ENCODE data around the gene CBX8.

The CBX8 gene

DNA sequence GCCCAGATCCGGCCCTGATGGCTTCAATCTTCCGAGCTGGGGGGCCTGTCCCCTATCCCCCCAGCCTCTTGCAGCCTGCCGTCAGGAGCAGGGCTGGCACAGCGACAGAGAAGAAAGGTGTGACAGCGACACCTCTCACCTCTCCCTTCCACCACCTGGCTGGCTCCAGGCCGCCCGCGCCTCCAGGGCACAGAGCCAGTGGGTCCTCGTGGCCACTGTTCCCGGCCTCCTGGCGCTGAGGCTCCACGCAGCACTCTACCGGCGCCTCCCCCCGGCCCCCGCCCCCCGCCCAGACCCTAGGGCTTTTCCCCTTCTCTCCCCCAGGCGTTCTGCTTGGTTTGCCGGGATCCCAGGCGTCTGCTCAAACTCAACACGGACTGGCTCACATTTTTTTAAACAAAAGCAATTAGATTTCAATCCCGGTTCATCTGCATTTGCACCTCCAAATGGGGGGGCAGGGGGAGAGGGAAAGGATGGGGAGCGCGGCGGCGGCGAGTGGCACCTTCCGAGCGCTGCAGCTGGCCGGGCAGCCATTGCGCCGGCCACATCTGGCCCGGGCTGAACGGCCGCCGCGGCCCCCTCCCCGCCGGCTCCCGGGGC lies 12.8 kb upstream of the CBX8 start:
- H3K4me3 ChIP-seq (ENCODE audit: low read depth, low read length), result peak overlapping the region; percentile 45; the same call in 1 of the 2 replicates
- no peaks in the 10 kb centered on the region for H3K9me3 ChIP-seq (ENCODE audit: control insufficient read depth, insufficient read depth, low read length)
- H3K4me1 ChIP-seq (ENCODE audit: control insufficient read depth, insufficient read depth, low read length), result peaks cover 34% of the 10 kb centered on the region
- no peak overlapping the region for H3K27ac ChIP-seq (ENCODE audit: low read depth, low read length)
- H3K27me3 ChIP-seq (ENCODE audit: control insufficient read depth, insufficient read depth, low read length), result peaks cover 97% of the 10 kb centered on the region
- H3K36me3 ChIP-seq (ENCODE audit: control insufficient read depth, insufficient read depth, low read length), result no peaks in the 10 kb centered on the region
- H3K9ac ChIP-seq (ENCODE audit: low read depth, low read length), result no peak overlapping the region

DNA sequence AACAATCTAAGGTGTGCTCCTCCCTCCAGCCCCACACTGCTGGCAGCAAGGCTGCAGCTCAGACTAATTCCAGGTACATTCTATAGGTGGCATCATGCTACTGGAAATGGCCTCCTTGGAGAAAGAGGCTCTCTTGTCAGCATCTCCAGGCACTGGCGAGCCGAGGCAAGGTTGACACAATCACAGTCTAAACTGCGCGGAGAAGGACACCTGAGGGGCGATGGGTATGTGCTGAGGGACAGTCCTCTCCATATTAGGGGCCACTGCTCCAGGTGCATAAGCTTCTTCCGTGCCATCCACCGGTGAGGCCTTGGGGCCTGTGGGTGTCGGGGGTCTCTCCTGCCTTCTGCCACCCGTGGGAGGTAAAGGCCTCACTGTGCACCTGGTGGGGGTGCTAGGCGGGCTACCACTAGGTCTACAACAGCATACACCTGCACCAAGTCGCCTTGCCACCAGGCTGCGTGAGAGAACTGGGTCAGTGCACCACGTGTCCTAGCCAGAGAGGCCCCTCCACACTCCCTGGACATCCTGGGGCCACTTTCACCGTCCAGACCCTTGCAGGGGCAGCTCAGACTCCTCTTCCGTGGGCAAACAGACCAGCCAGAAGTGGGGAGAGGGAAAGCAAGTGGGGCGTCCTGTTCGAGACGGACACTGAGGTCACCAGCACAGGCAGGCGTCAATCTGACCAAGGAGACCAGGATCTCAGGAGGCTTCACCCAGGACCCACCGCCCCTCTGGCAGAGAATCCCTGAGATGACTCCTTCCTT lies 12.1 kb upstream of the CBX8 start:
- Histone ChIP-seq H3K4me1 (ENCODE audit: control insufficient read depth, insufficient read depth, low read length) (peaks cover 31% of the 10 kb centered on the region), H3K9me3 (ENCODE audit: control insufficient read depth, insufficient read depth, low read length) (no peaks in the 10 kb centered on the region), H3K36me3 (ENCODE audit: control insufficient read depth, insufficient read depth, low read length) (no peaks in the 10 kb centered on the region), H3K27me3 (ENCODE audit: control insufficient read depth, insufficient read depth, low read length) (peaks cover 97% of the 10 kb centered on the region), H3K27ac (ENCODE audit: low read depth, low read length) (no peak overlapping the region), H3K4me3 (ENCODE audit: low read depth, low read length) (no peak overlapping the region), H3K9ac (ENCODE audit: low read depth, low read length) (no peak overlapping the region)

DNA sequence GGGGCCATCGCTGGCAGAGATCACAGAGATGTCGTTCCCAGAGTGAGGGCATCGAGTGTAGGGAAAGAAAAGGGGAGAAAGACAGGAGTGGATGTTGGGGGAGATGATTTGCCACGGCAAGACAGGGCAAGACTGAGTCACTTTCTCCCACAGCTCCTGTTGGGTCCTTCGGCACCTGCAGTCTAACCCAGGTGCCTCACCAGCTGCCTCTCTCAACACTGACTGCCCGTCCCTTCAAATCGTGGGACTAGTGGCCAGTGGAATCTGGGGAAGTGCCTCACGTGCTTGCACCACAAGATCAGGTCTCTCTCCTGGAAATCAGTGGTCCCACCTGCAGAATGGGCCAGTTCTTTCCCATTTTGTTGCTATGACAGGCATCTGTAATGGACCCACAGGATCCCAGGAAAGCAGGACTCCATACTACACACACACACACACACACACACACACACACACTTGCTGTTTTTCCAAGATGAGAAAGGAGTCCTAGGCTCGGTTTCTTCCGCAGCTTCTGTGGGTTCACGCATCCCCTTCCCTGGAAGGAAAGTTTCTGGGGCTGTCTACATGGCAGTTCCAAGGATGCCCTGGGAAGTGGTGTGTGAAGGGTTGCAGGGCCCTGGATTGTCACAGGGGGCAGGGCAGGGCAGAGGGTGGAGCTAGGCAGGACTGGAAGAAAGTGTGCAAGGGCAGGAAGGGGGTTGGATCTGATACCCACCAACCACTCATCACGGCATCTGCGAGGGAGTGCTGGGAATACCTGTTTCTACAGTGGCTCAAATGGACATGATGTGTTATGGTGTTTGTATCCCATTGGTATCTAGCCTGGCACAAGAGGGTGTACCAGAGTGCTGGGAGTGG lies 10.2 kb upstream of the CBX8 start:
- Histone ChIP-seq H3K9ac (ENCODE audit: low read depth, low read length) (no peak overlapping the region), H3K36me3 (ENCODE audit: control insufficient read depth, insufficient read depth, low read length) (no peaks in the 10 kb centered on the region), H3K9me3 (ENCODE audit: control insufficient read depth, insufficient read depth, low read length) (no peaks in the 10 kb centered on the region; the same call in 1 of the 2 replicates), H3K4me3 (ENCODE audit: low read depth, low read length) (no peak overlapping the region), H3K27ac (ENCODE audit: low read depth, low read length) (no peak overlapping the region), H3K4me1 (ENCODE audit: control insufficient read depth, insufficient read depth, low read length) (peaks cover 31% of the 10 kb centered on the region), H3K27me3 (ENCODE audit: control insufficient read depth, insufficient read depth, low read length) (peaks cover 97% of the 10 kb centered on the region)

DNA sequence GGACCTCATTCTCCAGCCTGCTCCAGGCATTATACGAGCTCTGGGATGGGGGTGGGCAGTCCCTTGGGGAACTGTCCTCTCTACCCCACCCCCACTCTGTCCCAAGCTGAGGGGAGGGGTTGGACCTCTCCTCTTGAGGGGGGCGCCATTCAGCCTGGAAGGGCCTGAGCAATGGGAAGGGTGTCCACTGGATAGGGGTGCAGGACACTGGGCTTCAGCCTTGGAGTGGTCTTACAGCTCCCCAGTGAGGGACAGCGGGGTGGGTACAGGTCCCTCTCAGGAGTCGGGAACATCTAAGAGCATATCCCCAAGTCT lies 9.5 kb upstream of the CBX8 start:
- Histone ChIP-seq H3K27me3 (ENCODE audit: control insufficient read depth, insufficient read depth, low read length) (peaks cover 97% of the 10 kb centered on the region), H3K9me3 (ENCODE audit: control insufficient read depth, insufficient read depth, low read length) (no peaks in the 10 kb centered on the region; the same call in 1 of the 2 replicates), H3K27ac (ENCODE audit: low read depth, low read length) (no peak overlapping the region), H3K4me3 (ENCODE audit: low read depth, low read length) (no peak overlapping the region), H3K9ac (ENCODE audit: low read depth, low read length) (no peak overlapping the region), H3K36me3 (ENCODE audit: control insufficient read depth, insufficient read depth, low read length) (no peaks in the 10 kb centered on the region), H3K4me1 (ENCODE audit: control insufficient read depth, insufficient read depth, low read length) (peaks cover 31% of the 10 kb centered on the region)

DNA sequence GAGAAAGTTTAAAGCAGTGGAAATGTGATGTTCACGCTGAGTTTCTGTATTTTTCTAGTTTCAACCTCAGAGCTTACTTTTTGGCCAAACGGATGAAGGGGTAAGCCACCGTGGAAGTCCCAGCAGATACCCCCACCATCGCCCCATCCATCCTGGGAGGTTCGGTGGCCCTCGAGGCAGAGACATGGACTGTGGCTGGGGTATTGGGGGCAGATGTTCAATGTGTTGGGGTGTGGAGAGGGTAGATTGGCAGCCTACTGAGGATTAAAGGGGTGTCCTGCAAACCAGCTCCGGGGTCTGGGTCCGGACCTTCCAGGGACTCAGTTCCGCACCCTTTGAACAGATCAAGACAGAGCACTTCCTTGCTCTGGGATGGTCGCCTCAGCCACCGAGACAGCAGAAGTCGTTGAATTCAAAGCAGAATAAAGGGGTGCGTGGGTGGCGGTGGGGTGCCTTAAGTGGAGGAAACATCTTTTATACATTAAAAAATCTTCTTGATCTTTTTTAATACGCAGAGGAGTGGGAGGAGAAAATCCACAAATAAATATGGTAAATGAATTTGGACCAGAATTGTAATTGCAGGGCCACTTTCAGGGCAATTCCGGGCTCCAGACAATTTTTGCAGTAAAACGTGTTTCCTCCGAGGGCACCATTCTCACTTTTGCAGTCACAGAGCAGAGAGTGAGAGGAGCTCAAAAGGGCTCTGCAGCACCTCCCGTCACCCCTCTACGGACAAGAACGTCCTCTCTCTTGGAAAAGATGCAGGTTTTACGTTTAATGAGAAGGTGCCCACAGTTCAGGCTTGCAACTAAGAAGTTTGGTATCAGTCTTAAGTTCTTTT lies 8.2 kb upstream of the CBX8 start:
- Histone ChIP-seq H3K4me3 (ENCODE audit: low read depth, low read length) (no peak overlapping the region), H3K36me3 (ENCODE audit: control insufficient read depth, insufficient read depth, low read length) (no peaks in the 10 kb centered on the region), H3K27ac (ENCODE audit: low read depth, low read length) (no peak overlapping the region), H3K27me3 (ENCODE audit: control insufficient read depth, insufficient read depth, low read length) (peaks cover 99% of the 10 kb centered on the region), H3K9me3 (ENCODE audit: control insufficient read depth, insufficient read depth, low read length) (no peaks in the 10 kb centered on the region; the same call in 1 of the 2 replicates), H3K9ac (ENCODE audit: low read depth, low read length) (no peak overlapping the region), H3K4me1 (ENCODE audit: control insufficient read depth, insufficient read depth, low read length) (peaks cover 30% of the 10 kb centered on the region)

DNA sequence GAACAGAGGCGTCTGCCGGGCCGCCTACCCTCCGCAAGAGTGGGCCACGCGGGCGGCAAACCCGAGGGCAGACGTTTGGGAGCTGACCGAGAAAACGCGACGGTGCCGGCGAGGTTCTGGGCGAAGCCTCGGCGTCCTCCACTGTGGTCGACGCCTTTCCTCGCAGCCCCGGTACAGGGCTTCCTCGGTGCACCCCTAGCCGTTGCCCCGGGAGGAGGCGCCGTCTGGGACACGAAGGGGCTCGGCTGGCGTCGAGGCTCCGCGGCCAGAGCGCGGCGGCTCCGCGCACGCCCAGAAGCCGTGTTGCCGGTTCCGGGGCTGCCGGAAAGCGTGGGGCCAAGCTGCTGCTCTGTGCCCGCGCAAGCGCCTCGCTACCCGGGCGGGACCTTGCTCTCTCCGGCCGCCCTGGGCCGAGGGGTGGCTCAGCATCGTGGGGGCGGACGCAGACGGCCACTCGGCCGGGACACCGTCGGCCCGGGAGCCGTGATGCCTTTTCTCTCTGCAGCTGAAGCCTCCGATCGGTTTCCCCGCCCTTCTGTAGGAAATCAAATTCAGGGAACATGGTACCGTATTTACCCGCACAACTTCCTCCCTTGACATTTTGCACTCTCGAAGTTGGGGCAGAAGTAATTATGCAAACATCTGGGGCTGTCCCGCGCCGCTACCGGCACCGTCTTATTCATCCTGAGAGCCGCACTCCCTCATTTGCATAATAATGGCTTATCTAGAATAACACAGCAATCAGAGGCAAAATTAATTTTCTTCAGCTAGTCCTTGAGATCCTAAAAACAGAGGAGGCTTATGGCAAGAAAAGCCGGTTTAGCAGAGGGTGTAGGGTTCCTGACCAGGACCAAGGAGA lies 7.3 kb upstream of the CBX8 start:
- Histone ChIP-seq H3K4me3 (ENCODE audit: low read depth, low read length) (no peak overlapping the region), H3K9ac (ENCODE audit: low read depth, low read length) (no peak overlapping the region), H3K27ac (ENCODE audit: low read depth, low read length) (no peak overlapping the region), H3K27me3 (ENCODE audit: control insufficient read depth, insufficient read depth, low read length) (peaks cover 100% of the 10 kb centered on the region), H3K36me3 (ENCODE audit: control insufficient read depth, insufficient read depth, low read length) (no peaks in the 10 kb centered on the region), H3K4me1 (ENCODE audit: control insufficient read depth, insufficient read depth, low read length) (peaks cover 28% of the 10 kb centered on the region), H3K9me3 (ENCODE audit: control insufficient read depth, insufficient read depth, low read length) (no peaks in the 10 kb centered on the region; the same call in 1 of the 2 replicates)

DNA sequence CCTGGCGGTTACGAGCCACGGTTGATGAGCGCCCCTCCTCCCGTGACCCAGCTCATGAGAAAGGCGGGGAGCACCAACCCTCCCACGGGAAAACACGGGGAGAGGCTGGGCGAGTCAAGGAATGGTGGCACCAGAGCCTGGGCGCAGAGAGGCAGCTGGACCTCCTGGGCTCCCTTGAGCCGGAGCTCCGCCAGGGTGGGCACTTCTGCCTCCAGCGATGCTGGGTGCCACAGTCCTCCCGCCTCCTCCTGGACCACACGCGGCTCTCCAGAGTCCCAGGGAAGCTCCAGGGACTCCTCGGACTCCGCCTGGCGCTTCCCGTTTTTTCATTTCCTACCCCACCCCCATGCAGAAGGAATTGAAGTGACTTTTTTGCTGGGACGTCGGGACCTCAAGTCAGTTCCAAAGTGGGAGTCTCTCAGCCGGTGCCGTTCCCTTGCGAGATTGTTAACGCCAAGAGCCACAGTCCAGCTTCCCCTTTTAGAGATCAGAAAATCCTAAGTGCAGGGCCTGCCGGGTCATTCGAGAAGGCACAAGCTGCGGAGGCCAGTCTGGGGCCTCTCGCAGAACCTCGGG lies 6.6 kb upstream of the CBX8 start:
- Histone ChIP-seq H3K9me3 (ENCODE audit: control insufficient read depth, insufficient read depth, low read length) (no peaks in the 10 kb centered on the region; the same call in 1 of the 2 replicates), H3K36me3 (ENCODE audit: control insufficient read depth, insufficient read depth, low read length) (no peaks in the 10 kb centered on the region), H3K4me1 (ENCODE audit: control insufficient read depth, insufficient read depth, low read length) (peaks cover 27% of the 10 kb centered on the region), H3K9ac (ENCODE audit: low read depth, low read length) (no peak overlapping the region), H3K27ac (ENCODE audit: low read depth, low read length) (no peak overlapping the region), H3K27me3 (ENCODE audit: control insufficient read depth, insufficient read depth, low read length) (peaks cover 100% of the 10 kb centered on the region), H3K4me3 (ENCODE audit: low read depth, low read length) (no peak overlapping the region)

DNA sequence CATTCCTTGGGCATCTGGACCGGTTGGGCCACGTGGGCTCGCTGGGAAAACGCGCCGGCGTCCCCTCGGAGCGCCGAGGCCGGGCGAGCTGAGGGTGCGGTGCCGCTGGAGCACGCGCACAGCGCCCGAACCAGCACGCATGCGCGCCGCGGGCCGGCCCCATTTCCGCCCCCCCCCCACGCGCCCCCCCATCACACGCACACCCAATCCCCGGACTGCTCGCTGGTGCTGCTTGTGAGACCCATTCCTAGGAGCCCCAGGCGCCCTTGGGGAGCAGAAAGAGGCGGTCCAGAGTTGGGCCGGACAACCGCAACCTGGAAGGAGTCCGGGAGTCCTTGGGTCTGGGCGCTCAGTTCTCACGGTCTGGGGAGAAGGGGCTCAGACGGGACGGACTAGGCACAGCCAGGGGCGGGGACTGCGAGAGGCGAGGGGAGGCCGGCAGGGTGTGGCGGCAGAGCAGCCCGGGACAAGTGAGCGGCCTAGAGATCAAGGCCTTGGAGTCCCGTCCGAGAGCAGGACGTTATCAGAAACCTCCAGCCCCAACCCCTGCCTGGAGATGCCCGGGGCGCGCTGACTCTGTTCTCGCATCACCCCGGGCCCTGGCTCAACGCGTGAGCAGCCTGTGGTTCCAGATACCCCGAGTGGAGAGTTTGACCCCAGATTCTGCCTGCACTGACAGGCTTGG lies 6.0 kb upstream of the CBX8 start:
- H3K4me1 ChIP-seq (ENCODE audit: control insufficient read depth, insufficient read depth, low read length), result peaks cover 29% of the 10 kb centered on the region
- H3K4me3 ChIP-seq (ENCODE audit: low read depth, low read length), result no peak overlapping the region
- no peak overlapping the region for H3K27ac ChIP-seq (ENCODE audit: low read depth, low read length)
- no peaks in the 10 kb centered on the region; the same call in 1 of the 2 replicates for H3K9me3 ChIP-seq (ENCODE audit: control insufficient read depth, insufficient read depth, low read length)
- H3K27me3 ChIP-seq (ENCODE audit: control insufficient read depth, insufficient read depth, low read length), result peaks cover 100% of the 10 kb centered on the region
- H3K9ac ChIP-seq (ENCODE audit: low read depth, low read length), result no peak overlapping the region
- no peaks in the 10 kb centered on the region for H3K36me3 ChIP-seq (ENCODE audit: control insufficient read depth, insufficient read depth, low read length)

DNA sequence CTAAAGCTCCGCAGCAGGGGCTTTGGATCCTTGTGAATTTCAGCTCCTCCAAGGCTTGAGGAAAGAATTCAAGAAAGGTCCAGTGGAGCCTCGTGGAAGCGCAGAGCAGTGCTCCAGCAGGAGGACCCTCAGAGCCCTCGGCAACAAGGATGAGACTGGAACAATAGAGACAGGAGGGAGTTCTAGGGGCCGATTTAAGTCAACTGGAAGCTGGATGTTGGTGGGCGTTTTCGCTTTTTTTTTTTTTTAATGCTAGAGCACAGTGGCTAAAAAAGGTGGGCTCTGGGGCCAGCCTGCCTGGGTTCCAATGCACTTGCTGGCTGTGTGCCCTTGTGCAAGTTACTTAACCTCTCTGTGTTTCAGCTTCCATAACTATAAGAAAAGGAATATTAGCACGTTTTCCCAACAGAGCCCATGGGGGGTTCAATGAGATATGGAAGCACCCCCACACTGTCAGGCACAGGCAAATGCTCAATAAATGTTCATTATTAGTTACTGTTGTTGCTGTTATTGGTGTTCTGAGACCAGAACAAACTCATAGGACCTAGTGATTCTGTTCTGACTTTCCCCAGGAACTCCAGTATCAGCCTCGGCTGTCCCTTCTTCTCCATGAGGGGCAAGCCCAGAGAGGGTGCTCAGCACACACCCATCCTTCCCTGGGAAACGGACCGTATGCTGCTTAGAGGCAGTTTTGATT lies 5.3 kb upstream of the CBX8 start:
- H3K36me3 ChIP-seq (ENCODE audit: control insufficient read depth, insufficient read depth, low read length), result no peaks in the 10 kb centered on the region
- H3K27ac ChIP-seq (ENCODE audit: low read depth, low read length), result no peak overlapping the region
- H3K9ac ChIP-seq (ENCODE audit: low read depth, low read length), result no peak overlapping the region
- no peaks in the 10 kb centered on the region; the same call in 1 of the 2 replicates for H3K9me3 ChIP-seq (ENCODE audit: control insufficient read depth, insufficient read depth, low read length)
- peaks cover 29% of the 10 kb centered on the region for H3K4me1 ChIP-seq (ENCODE audit: control insufficient read depth, insufficient read depth, low read length)
- no peak overlapping the region for H3K4me3 ChIP-seq (ENCODE audit: low read depth, low read length)
- H3K27me3 ChIP-seq (ENCODE audit: control insufficient read depth, insufficient read depth, low read length), result peaks cover 96% of the 10 kb centered on the region
